Germinal center (tissue), 1 donor: ENCODE results near the gene LIPC.

Experiments used
- DNase-seq: peaks from one replicate; pipeline ENCODE4 v3.0.0; 2012; ENCODE audit warnings: mixed read lengths, low spot score

LIPC gene

DNA sequence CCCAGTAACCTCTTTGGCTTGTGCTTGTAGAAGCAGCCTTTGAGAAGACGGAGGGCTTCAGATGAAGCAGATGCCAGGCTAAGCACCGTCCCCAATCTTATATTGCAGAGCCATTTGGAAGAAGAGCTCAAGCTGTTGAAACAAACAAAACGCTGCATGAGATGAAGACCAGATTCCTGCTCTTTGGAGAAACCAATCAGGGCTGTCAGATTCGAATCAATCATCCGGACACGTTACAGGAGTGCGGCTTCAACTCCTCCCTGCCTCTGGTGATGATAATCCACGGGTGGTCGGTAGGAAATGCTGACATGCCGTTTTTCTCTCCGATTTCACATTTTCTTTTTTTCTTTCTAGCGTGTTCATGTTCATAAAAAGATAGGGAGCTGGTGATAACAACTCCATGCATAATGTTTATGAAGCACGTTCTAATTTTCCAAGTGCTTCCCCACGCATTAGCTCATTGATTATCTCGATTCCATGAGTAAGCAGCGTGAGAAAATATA is 106.5 kb downstream of the LIPC start:
- DNase-seq = no peak

DNA sequence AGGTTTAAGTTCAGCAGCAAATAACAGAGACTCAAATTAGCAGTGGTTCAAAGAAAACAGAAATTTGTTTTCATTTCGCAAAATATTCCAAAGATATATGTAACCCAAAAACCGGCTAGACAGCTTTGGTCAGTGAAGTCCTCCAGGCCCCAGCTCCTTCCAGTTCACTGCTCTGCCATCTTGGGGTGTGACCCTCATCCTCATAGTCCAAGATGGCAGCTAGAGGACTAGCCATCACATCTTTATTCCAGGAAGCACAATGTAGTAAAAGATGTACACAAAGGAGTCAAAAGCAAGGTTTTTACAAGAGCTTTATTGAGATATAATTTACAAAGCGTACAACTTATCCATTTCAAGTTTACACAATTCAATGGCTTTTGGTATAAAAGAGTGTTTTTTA is 107.1 kb downstream of the LIPC start:
- DNase-seq = no peak

DNA sequence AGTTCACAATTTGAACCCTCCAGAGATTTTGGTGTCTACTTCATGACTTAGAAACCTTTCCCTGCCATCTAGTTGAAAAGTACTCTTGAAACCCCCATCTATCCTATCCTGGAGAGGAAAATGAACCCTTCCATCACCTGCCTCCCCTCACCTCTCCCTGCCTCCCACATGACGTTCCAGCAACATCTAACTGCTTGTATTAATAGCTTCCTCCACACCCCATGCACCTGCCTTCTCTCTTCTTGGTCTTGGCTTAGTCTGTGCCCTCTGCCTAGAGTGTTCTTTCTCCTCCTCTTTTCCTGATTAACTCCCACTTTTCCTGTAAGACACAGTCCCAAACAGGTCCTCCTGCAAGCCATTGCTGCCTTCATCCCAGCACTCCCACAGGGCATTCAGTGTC is 107.8 kb downstream of the LIPC start:
- DNase-seq = no peak

DNA sequence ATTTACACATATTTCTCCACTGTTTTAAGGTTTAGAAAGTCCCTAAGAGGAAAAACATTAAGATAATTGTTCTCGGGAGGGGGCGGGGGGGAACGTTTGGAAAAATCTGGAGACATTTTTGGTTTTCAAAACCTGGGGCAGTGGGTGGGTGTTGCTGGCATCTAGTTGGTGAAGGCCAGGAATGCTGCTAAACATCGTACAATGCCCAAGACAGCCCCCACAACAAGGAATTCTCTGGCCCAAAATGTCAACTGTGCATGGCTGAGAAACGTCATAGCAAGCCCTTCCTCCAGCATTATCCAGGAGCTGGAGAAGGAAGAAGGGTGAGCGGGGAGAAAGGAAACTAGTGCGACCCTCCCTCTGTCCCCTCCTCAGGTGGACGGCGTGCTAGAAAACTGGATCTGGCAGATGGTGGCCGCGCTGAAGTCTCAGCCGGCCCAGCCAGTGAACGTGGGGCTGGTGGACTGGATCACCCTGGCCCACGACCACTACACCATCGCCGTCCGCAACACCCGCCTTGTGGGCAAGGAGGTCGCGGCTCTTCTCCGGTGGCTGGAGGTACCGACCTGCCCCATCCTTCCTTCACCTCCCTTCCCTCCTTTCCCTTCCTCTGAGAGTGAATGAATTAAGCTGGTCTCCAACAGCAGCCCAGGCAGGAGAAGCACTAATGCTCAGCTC is 109.8 kb downstream of the LIPC start:
- DNase-seq = no peak

DNA sequence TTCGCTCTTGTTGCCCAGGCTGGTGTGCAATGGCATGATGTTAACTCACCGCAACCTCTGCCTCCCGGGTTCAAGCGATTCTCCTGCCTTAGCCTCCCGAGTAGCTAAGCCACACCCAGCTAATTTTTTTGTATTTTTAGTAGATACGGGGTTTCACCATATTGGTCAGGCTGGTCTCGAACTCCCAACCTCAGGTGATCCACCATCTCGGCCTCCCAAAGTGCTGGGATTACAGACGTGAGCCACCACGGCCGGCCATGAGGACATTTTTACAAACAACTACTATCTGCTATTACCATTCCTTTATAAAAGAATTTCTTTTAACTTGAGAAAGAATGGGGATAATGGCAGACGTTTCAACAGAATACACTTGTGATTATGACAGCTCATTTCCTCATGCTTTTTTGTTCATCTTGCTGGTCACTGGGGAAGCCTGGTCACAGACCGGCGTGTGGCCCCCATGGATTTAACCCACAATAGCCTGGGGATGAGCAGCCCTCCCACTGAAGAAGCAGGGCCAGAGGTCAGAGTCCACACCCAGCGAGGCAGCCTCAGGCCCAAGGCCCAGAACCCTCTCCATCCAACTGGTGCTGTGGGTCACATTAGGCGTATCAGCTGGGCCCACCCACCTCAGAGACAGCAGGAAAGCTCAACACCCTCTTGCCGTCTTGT is 112.0 kb downstream of the LIPC start:
- no peak for DNase-seq

DNA sequence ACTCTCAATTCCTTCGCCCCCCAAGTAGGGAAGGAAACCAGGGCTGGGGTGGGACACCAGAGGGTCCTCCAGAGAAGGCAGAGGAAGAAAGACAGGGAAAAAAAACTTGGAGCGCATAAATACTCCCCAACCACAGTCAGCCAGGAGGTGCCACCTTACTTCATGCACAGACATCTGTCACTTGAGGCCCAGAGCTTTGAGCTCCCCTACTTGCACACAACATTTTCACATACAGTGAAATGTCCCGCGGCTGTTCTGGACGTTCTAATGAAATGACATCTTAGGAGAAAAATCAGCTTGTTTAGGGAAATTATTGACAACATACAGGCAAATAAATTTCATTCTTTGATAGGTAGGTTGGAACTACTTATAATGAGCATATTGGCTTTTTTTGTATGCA is 113.0 kb downstream of the LIPC start:
- DNase-seq = no peak

DNA sequence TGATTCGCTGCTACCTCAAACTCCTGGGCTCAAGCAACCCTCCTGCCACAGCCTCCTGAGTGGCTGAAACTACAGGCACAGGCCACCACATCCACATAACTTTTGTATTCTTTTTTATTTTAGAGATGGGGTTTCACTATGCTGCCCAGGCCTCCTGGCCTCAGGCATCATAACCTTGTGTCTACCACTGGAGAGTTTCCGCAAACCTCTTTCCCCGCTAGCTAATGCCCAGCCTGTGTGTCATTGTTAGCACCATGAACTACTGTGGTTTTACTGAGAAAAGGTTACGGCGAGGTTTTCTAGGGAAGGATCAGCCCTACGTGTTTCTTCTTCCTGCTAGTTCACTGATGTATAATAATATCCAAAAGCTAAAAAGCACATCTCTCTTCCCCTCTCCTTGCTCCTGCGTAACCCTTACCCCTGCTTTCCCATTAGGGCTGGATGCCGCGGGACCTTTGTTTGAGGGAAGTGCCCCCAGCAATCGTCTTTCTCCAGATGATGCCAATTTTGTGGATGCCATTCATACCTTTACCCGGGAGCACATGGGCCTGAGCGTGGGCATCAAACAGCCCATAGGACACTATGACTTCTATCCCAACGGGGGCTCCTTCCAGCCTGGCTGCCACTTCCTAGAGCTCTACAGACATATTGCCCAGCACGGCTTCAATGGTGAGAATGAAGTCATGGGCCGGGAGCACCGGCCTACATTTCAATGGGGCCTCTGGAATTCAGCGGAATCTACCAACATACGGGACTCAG is 113.7 kb downstream of the LIPC start:
- DNase-seq = no peak

DNA sequence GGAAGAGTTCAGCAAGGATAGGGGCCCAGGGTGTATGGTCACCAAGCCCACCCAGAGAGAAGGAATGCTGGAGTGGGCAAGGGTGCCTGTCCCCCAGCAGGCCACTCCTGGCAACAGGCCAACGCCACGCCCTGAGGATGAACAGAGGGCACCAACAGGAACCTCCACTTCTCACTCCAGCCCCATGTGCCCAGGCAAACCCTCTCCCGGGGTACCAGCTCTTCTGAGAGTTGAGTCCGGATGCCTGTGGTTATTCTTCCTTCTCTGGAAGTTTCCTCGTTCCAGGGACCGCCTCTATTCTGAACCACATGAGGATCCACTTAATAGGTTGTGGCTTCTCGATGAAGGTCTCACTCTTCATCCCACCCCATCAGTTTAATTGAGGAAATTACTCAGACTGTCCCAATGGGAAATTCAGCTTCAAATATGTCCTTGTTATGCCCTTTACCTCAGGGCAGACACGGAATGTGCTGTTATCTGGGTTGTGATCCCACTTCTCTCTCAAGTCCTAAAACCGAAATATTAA is 114.3 kb downstream of the LIPC start:
- no peak for DNase-seq

DNA sequence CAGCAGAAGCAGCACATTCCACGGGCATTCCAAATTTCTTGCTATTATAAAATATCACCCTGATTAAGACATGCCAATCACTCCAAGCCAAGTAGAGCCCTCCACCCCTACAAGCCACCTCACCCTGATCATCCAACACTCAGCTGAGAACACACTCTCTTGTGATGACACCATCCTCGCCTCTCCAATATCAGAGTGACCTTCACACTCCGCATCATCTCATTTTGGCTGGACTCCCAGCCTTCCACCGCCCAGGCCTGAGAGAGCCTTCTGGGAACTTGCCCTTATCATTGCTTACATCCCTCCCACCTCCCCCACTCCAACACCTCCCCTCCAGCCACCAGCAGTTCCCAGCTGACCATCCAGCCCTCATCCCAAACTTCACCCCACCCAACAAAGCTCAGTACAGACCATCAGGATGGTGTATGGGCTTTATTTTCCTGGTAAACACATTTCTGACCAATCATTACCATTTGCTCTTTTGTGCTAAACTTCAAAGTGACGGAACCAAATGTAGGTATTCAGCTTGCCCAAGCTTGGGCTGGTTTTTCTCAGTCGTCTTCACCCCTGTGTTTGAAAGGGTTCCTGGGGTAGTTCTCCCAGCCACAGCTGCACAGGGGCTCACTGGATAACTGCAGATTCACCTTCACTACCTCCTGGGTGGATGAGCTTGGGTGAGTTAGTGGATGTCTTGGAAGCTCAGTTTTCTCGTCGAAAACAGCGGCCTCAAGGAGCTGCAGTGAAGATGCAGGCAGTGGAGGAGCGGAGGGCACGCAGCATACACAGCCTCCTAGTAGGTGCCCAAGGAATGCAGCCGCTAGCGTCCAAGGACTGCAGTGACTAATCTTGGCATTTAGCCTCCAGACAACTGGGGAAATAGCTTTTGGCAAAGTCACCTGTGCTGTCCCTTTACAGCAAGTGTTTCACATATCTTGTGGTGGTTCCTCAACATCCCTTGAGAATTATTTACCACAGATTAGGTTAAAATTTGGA is 115.1 kb downstream of the LIPC start:
- DNase-seq = no peak

DNA sequence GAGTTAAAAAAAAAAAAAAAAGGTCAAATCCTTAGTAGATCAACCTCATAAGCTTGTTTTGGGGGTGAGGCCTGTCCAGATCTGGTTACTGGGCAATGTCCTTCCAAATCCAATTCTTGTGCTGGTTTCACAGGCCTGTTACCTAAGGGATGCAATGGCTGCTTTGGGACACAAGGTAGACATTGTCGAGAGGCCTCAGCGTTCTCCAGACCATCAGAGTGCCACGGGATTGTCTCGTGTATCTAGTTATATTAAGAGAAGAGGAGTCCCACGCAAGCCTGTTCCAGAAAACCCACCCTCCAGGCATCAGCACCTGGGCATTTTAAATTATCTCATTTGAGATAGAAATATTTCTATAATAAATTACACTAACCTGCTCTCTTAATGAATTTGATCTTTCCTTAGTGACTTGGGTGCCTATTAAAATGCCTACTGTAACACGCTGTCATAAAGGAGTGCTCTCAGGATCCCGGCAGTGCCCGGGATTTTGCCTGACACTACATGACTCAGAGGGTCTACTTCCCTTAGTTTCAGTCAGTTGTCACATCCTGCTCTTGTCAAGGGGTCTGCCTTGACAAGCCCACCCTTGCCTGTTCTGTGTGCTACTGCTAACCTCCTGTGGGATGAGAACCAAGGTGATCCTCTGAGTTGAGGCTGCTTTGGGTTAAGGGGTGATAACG is 116.0 kb downstream of the LIPC start:
- no peak for DNase-seq

DNA sequence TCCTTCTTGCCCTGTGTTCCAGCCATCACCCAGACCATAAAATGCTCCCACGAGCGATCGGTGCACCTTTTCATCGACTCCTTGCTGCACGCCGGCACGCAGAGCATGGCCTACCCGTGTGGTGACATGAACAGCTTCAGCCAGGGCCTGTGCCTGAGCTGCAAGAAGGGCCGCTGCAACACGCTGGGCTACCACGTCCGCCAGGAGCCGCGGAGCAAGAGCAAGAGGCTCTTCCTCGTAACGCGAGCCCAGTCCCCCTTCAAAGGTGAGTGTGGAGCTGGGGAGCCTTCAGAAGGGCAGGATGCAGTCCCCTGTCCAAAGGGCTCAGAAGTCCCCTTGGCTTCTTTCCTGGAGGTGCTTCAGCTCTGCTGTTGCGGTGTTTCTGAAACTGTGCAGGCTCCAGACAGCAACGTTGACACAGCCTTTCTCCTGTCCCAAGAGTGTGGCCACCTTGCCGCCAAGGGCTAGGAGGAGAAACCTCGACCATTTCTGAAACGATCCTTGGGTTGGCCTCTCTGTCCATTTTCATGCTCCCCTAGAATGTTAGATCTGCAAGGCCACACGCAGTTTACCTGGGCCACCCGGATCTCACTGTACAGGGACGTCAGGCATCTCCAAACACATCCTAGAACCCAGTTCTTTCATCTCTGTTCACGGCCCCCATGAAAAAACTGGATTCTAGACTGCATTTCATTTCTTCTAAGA is 116.7 kb downstream of the LIPC start:
- no peak for DNase-seq

DNA sequence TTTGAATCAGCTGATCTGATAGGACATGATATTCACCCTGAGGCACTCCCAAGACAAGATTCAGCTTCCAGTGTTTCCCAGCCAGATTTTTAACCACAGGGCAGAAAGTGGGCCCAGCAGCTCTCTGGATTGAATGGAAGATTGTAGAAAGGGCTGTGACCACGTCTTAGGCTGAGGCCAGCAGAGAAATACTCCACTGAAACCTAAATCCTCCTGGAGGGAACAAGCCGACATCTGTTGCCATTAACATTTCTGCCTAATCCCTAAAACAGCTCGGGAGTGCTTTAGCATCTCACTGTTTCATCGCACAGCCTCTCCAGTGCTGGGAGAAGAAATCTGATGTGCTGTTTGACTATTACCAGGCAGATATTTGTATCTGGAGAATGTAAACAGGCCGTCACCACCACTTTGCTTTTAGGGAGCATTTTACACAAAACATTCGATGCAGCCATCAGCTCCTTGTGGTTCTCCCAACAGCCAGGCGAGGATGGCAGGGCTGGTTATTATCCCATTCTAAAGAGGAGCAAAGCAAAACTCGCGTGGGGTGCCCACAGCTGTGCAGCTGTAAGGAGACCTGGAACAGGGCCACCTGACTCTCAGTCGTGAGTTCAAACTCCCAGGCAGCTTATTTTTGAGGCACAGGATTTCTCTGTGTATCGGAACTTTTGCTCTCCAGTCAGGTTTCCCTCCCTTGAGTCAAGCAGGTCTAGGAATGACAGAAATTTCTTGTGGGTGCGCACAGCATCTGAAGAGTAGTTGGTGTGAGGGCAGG is 117.4 kb downstream of the LIPC start:
- DNase-seq = no peak

DNA sequence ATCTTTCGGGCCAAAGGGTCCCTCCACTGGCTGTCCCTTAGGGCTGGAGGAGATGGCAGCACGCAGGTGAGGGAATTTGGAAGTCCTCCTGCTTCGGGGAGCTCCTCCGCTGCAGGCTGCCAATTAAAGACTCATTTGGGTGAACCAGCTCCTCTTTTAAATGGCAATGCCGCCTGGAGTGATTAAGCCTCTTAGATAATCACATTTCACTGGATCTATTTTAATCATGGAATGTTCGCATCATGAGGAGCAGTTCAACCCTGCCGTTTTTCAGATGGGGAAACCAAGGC is 117.9 kb downstream of the LIPC start:
- DNase-seq = no peak

DNA sequence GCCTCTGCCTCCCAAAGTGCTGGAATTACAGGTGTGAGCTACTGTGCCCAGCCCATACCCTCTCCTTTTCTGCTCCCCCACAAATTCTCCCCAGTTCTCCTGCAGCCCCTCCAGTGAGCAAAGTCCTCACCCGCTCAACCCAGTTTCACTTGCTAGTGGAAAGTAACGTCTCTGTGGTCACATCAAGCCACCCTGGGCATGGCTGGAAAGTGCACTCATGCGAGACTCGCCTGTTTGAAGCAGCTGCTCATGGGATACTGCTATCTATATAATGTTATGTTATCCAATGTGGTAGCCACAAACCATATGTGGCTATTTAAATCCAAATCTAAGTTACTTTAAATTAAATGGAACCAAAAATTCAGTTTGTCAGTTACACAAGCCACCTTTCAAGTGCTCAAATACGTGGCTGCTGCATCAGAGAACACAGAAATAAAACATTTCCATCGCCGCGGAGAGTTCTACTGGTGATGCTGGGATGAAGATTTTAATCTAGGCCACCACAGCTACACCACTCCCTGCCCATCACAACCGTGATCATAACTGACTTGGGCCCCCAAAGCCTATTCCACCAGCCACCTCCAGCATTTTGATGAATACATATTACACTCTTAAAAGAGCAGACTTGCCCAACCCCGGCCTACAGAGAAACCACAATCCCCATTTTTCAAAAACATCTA is 119.4 kb downstream of the LIPC start:
- DNase-seq = no peak

DNA sequence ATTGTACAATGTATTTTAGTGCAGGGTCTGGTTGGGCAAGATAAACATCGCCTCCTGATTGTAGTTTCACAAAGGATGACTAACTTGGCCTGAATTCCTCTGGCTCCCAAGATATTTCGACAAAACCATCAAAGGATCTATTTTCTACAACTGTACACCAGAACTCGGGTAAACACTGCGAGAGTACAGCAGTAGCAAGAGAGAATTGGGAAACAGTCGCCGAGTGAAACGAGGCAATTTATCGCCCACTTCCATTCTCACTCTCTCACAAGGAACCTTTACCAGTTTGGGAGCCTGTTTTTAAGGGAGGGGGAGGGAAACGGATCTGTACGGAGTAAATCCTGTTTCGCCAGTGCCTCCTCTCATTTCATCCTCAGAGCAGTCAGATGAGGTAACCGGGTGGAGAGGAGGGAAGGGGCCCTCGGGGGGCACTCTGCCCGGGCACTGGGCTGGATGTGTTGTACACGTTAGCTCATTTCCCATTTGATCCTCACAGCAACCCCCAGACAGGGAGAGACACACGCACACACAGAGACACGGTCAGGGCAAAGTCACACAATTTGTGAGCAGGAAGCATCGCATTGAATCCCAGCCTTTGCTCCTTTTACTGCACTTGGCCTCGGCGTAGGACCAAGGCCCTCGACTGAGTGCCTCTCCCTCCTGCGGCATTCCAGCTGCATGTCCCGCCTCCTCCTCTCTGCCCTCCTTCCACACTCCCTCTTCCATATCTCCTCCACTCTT is 120.1 kb downstream of the LIPC start:
- no peak for DNase-seq

DNA sequence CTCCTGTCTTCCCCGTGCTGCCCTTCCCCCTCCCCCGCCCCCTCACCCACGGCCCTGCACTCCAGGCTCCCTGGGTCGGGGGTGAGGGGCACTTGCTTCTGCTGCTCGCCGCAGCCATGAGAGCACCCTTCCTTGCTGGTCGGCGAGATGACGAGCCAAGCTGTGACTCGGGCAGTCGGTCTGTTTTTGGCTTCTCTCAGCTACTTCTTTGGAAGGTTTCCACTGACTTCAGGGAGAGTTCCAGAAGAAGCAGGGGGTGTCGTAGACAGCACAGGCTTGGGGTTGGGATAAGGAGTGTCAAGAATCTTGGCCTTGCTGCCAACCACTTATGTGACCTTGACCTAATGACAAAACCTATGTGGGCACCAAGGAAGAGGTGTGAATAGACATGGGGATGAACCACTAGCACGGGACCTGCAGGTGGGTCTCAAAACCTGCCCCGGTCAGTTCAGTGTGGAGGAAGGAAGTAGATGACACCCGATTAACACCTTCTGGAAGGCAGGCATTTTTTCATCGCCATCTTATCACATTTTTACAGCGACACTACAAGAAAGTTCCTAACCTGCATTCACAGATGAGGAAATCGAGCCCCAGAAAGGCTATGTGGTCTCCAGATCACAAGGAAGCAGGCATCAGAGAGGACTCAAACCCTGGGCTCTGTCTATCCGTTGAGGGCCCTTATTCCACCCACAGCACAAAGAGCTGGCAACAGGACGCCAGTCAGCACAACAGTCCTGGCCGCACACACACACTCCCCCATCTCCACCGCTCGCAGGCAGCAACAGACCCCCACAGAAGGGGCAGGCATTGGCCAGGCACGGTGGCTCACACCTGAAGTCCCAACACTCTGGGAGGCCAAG is 120.9 kb downstream of the LIPC start:
- DNase-seq = no peak

DNA sequence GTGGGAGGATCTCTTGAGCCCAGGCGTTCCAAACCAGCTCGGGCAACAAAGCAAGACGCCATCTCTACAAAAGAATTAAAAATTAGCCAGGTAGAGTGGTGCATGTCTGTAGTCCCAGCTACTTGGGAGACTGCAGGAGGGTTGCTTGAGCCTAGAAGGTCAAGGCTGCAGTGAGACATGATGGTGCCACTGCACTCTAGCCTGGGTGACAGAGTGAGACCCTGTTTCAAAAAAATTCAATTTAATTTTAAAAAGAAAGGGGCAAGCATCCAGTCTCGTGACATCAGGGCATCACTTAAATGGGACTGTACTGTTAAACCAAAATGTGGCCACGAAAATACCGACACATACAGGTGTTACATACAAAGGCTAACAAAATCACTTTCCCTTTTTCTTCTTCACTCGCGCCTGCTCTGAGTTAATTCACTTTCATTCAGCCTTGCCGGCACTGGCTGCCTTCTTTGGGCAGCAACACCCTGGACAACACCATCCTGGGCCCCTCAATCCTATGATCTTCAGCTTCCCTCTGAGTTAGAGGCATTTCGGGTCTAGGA is 121.7 kb downstream of the LIPC start:
- DNase-seq = no peak
